WERI-Rb-1 (cell line): ENCODE measurements around the gene BAZ2B.

Experiments used
- DNase-seq: peaks from one replicate; pipeline ENCODE4 v3.0.0-alpha.2; 2020
- H3K27ac ChIP-seq: fragments of 250-450 bp; sonication (Bioruptor Pico); 2 replicates; pipeline ENCODE4 v1.5.1; 2020; ENCODE audit warnings: mild to moderate bottlenecking, moderate library complexity
- H3K27me3 ChIP-seq: fragments of 250-450 bp; sonication (Bioruptor Pico); 2 replicates; pipeline ENCODE4 v1.5.1; 2021; ENCODE audit warnings: mild to moderate bottlenecking, low read depth, moderate library complexity; ENCODE audit not compliant: insufficient read depth, severe bottlenecking
- H3K36me3 ChIP-seq: fragments of 250-450 bp; sonication (Bioruptor Pico); 2 replicates; pipeline ENCODE4 v1.5.1; 2020; ENCODE audit warnings: mild to moderate bottlenecking, moderate library complexity
- H3K4me3 ChIP-seq: 2 replicates; pipeline ENCODE4 v1.5.1; 2011; ENCODE audit warnings: low read depth, mild to moderate bottlenecking, control low read depth, low read length
- H3K9me3 ChIP-seq: fragments of 250-450 bp; sonication (Bioruptor Pico); 2 replicates; pipeline ENCODE4 v1.5.1; 2021; ENCODE audit warnings: mild to moderate bottlenecking, moderate library complexity; ENCODE audit not compliant: severe bottlenecking
- TF ChIP-seq, protein P1 (sequence below): IDR thresholded peaks from 2 replicates; pipeline ENCODE4 v1.5.1; 2011; ENCODE audit warnings: low read depth, mild to moderate bottlenecking, control low read depth, inconsistent platforms, low read length

The BAZ2B gene

DNA sequence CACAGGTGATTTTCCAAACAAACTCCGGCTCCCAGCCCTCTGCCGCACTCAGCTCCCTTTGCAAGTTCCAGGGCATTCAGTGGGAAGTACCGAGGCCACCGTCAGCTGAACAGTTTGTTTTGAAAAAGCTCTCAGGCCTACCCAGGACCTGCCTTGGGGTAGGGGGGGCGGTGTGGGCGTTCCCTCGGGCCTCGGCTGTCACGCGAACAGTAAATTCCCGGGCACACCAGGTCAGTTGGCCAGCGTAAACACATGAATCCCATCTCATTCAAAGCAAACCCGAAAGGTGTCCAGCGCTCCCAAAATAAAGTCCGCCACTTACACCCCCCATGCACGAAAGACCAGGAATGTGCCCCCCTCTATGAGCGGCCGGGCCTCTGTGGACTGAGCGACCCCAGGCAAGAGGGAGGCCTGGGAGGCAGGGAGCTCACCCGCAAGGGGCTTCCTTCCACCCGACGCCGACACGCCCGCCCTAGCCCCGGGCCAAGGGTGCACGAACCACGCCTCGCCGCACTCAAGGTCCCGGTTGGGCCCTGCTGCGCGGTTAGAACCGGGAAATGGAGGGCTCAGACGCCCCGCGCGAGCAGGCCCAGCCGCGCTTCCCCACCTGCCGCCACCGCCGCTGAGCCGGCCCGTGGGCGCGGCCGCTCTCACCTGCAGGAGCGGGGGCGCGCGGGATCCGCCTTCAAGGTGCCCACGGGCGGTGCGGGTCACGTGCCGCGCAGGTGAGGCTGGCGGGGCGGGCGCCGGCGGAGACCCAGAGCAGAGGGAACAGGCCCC, 330.2 kb downstream of the BAZ2B start, which contains the start of gene WDSUB1:
Gene WDSUB1 (minus strand): TSS at position 775 of the 780 bp plus-strand sequence. CDS start 3,634 bp downstream, outside the sequence.
- H3K9me3 ChIP-seq, result no peaks in the 10 kb centered on the region
- TF ChIP-seq, protein P1, sequence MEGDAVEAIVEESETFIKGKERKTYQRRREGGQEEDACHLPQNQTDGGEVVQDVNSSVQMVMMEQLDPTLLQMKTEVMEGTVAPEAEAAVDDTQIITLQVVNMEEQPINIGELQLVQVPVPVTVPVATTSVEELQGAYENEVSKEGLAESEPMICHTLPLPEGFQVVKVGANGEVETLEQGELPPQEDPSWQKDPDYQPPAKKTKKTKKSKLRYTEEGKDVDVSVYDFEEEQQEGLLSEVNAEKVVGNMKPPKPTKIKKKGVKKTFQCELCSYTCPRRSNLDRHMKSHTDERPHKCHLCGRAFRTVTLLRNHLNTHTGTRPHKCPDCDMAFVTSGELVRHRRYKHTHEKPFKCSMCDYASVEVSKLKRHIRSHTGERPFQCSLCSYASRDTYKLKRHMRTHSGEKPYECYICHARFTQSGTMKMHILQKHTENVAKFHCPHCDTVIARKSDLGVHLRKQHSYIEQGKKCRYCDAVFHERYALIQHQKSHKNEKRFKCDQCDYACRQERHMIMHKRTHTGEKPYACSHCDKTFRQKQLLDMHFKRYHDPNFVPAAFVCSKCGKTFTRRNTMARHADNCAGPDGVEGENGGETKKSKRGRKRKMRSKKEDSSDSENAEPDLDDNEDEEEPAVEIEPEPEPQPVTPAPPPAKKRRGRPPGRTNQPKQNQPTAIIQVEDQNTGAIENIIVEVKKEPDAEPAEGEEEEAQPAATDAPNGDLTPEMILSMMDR, result no peak
- H3K36me3 ChIP-seq, result peaks cover 2% of the 10 kb centered on the region
- DNase-seq, result peak; percentile 72
- peak within 1 kb of the TSS; percentile 71 for H3K27ac ChIP-seq
- H3K4me3 ChIP-seq, result peak within 1 kb of the TSS; percentile 86
- H3K27me3 ChIP-seq, result no peaks in the 10 kb centered on the region

DNA sequence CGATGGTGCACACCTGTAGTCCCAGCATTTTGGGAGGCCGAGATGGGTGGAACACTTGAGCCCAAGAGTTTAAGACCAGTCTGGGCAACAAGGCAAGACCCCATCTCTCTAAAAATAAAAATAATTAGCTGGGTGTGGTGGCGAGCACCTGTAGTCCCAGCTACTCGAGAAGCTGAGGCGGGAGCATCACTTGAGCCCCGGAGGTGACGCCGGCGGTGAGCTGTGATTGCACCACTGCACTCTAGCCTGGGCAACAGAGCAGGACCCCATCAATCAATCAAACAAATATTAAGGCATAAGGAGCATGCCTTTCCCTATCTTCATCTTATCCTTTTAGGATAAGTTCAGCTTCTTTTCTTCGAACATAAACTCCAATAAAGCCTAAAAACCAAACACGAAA, 330.9 kb downstream of the BAZ2B start:
- H3K27me3 ChIP-seq, result no peaks in the 10 kb centered on the region
- DNase-seq, result no peak
- H3K36me3 ChIP-seq, result peaks cover 7% of the 10 kb centered on the region
- peak overlapping the region; percentile 86 for H3K4me3 ChIP-seq
- no peak overlapping the region for H3K27ac ChIP-seq
- no peaks in the 10 kb centered on the region for H3K9me3 ChIP-seq
- TF ChIP-seq, protein P1, result no peak

DNA sequence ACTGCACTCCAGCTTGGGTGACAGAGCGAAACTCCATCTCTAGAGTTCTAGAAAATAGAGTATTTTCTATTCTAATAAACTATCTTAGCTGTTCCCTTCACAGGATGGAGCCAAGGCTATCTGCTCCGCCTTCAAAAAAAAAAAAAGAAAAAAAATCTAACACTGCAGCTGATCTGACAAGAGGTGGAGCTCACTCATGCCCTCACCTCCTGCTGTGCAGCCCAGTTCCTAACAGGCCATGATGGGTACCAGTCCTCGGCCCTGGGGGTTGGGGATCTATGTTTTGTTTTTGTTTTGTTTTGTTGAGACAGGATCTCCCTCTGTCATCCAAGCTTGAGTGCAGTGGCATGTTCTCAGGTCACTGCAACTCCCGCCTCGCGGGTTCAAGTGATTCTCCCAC, 332.8 kb downstream of the BAZ2B start:
- no peaks in the 10 kb centered on the region for H3K9me3 ChIP-seq
- H3K27ac ChIP-seq, result no peak overlapping the region
- peaks cover 7% of the 10 kb centered on the region for H3K36me3 ChIP-seq
- H3K27me3 ChIP-seq, result no peaks in the 10 kb centered on the region
- no peak overlapping the region for H3K4me3 ChIP-seq
- no peak for DNase-seq
- TF ChIP-seq, protein P1, result no peak

DNA sequence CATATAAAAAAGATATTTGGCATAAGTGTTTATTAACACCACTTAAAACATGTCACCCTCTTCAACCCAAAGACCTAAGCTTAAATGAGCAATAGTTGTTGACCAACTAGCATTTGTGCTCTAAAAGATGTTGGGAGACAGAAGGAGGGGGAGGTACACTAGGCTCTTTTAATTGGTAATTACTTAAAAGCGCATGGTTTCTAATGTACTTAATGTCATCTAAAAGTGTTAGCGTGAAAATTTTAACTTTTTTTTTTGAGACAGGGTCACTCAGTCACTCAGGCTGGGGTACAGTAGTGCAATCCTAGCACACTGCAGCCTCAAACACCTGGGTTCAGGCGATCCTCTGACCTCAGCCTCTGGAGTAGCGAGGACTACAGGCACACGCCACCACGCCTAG, 335.3 kb downstream of the BAZ2B start:
- H3K36me3 ChIP-seq, result peaks cover 7% of the 10 kb centered on the region
- no peaks in the 10 kb centered on the region for H3K27me3 ChIP-seq
- H3K27ac ChIP-seq, result no peak overlapping the region
- H3K4me3 ChIP-seq, result no peak overlapping the region
- H3K9me3 ChIP-seq, result no peaks in the 10 kb centered on the region
- no peak for DNase-seq
- TF ChIP-seq, protein P1, result no peak

DNA sequence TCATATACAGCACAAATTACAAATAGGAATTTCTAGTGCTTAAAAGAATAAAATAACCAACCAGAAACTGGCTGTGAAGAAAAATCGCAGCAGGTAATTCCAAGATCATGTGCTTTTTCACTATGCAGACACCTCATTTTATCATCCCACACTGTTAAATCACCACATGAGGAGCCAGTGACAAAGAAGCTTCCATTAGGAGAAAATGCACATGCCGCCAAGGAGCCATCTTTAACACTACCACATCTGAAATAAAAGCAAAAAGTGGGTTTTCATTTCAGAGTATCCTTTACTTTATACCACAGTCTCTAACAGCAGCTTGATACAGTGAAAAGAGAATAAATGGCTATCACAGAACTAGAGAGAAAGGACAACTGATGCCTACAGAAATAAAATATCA, 336.6 kb downstream of the BAZ2B start:
- no peak for DNase-seq

More for the DNA sequence above, 336.6 kb downstream of the BAZ2B start:
- H3K36me3 ChIP-seq, result peaks cover 7% of the 10 kb centered on the region
- no peaks in the 10 kb centered on the region for H3K9me3 ChIP-seq
- no peaks in the 10 kb centered on the region for H3K27me3 ChIP-seq
- no peak overlapping the region for H3K4me3 ChIP-seq
- no peak overlapping the region for H3K27ac ChIP-seq
- TF ChIP-seq, protein P1, result no peak
